SH-SY5Y (cell line): ENCODE data around the gene ABTB2.

Experiments
- GATA2 ChIP-seq: IDR thresholded peaks from 2 replicates; pipeline ENCODE4 v1.6.1; 2011; ENCODE audit warnings: mild to moderate bottlenecking, low read depth, low read length
- GATA3 ChIP-seq: IDR thresholded peaks from 2 replicates; pipeline ENCODE4 v1.6.1; 2011; ENCODE audit warnings: low read depth, mild to moderate bottlenecking, low read length, moderate library complexity

ABTB2 gene

DNA sequence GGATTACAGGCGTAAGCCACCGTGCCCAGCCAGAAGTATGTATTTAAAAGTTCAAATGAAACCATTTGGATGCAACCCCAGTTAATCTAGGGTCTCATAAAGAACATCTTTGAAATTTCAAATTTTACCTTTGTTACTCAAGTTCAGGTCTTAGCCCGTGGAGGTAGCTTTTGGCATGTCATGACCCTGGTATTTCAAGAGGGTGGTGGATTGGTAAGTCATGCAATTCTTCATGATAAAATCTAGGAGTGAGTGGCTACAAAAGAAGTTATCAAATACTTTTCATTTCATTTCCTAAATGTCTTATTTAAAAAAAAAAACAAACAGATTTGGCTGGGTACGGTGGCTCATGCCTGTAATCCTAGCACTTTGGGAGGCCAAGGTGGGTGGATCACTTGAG lies 80.6 kb downstream of the ABTB2 start:
- no peak for TF ChIP-seq GATA2
- TF ChIP-seq GATA3: no peak

DNA sequence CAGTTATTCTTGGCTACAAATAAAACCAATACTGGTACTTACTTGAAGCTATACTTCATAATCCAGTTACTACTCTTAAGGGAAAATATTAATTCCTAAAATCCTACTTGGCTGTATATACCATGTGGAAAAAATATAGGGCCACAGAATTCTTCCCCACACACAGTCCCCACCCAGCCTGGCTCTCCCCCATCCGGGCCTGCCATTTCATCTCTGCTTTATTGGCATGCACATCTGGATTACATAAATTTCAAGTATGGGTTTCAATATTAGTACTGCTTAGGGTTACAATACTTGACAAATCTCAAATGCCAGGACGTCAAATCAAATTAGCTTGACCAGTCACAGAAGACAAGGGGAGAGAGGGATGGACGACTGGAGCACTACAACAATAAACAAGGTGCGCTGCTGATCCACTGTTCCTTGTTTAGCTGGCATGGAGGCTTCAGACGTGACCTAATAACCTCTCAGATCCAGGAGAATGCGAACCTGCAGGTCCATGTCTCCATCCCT lies 81.4 kb downstream of the ABTB2 start:
- TF ChIP-seq GATA3: no peak
- TF ChIP-seq GATA2: no peak

DNA sequence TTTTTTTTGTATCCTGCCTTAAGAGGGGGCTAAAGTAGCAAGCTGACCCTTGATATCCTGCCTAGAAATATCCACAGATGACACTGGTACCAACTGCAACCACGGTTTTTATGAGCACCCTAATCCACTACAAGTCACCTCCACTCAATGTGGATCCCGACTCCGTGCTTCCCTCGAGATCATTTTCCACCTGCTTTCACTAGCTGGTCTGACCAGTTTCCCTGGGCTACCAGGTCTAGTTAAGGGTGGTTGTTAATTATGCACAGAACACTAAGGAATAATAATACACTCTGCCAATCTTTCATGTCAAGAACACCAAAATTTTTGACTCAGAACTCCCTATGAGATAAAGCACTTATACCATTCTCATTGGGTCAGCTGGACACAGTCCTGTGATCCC lies 82.3 kb downstream of the ABTB2 start:
- no peak for TF ChIP-seq GATA3
- TF ChIP-seq GATA2: no peak

DNA sequence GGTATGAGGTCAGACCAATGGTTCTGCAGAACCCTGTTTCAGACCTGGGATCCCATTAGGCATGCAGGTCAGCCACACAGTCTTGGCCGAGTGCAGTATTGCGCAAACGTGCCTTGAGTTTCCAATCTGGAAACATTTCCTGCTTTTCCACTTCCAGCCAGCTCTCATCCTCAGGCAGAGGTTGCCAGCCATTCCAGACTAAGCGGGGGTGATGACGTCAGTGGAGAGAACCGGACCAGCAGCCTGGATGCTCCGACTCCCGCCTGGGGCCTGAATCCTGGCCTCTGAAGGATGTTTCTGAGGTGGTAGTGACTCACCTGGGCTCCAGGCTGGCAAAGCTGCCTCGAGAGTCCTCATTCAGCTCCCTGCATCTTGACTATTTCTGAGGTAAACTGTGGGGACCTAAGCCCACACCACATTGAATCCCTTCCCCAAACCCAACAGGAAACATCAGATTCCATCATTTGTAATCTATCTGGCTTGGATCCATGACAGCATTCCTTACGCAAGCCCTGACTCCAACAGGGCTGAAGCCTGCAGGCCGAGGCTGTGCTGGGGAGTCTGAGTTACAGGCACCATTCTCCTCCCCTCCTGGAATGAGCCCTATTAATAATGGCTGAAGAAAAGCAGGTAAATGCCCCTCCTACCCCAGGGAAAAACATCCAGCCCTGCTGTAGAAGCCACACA lies 83.0 kb downstream of the ABTB2 start:
- TF ChIP-seq GATA2 (no peak), GATA3 (no peak)

DNA sequence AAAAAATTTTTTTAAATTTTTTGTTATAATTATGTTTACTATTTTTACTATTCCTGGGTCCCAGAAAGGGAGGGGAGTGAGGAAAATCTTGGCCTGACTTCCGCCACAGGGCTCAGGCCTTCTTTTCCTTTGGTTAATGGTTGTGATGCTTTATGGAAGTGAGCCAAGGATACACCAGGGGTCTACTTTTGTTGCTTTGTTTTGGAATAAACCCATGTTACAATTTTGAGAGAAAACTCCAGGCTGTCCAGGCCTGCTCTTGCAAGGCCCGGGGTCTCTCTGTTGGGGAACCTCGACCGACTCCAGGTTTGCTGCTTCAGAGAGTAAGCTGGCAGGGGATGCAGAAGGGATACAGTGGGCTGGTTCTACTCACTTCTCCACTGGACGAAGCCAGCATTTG lies 84.7 kb downstream of the ABTB2 start:
- TF ChIP-seq GATA3 (no peak), GATA2 (no peak)

DNA sequence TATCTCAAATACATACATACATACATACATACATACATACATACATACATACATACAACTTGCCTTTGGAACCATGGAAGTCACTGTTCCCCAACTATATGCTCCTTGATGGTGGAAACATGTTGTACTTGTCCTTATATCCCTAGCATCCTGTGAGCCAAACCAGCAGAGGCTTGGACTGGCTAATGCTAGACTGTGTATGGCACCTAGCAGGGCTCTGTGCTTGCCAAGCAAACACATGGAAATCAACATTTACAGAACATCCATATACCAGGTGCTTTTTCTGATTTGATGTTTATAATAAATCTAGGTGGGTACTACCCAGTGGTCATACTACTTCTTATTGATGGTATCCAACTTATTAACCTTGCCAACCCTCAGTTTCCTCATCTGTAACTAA lies 86.1 kb downstream of the ABTB2 start:
- TF ChIP-seq GATA2 (no peak), GATA3 (no peak)

DNA sequence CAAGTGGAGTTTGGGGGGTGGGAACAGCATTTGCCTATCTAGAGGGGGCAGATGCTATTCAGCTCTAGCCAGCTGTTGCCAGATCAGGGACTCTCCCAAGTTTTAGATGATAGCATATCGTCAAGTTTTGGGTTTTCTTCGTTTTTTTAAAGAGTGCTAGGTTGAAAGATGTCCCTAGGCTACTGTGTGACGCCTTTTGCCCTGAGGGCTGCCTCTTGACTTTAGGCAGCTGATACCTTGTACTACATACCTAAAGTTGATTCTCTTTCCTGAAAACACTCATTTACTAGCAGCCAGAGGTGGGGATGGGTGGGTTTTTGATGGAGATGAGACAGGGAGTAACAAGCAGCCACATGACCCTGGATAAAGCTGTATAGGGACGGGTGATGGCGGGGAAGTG lies 87.1 kb downstream of the ABTB2 start:
- TF ChIP-seq GATA2 (no peak), GATA3 (no peak)

DNA sequence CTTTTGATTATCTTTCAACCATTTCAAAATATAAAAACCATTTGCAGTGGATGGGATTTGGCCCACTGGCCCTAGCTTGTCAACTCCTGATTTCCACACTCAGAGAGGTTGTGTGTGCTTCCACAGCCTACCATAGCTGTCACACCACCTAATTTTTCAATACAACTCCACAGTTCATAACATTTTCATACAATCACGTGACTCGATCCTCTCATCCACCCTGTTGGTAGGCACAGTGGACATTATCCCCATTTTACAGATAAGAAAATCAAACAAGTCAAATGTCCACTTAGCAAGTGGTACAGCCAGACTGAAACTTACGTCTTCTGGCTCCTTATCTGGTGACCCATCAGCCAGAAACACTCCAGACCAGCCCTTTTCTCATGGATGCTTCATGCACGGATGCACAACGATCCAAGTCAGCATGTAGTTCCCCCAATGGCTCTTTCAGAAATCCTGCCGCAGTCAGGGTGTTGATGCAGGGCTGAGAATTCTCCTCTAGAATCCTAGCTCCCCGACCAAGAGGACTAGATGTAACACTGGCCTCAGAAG lies 88.0 kb downstream of the ABTB2 start:
- TF ChIP-seq GATA2 (peak; percentile 47), GATA3 (no peak)

DNA sequence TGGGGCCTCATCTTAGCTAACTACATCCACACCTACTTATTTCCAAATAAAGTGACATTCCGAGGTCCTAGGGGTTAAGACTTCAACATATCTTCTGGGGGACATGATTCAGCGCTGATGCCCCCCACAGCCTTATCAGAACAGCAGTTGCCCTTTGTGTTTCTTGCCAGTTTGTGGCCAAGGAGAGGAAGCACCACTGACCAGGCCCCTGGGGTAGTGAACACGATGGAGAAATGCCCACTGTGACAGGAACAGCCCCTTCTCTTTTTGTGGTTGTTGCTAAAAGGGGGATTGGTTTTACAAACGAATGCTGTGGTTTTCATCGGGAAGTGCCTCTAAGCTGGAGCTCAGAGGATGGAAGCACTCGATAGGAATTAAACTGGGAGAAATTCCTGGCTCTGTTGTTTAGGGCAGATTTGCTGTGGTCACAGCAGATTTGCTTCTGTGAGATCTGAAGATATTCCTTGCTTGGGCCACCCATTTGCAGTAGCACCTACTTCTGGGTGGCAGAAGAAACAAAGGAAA lies 88.8 kb downstream of the ABTB2 start:
- no peak for TF ChIP-seq GATA2
- no peak for TF ChIP-seq GATA3

DNA sequence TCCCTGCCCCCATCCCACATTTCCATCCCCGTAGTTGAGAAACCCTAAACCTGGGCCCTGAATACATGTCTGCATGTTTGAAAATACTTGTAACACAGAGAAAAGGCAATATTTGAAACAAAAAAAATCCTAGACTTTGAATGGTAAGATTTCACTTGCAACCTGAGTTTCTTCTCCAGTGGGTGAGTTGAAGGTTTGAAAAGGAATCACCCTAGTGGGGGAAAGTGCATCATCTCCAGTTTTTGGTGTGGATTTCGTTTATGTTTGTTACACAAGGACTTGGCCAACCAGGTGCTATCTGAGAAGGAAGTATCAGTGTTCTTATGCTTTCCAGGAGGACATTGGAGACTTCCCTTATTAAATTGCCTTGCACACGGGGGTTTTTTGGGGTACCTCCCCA lies 90.4 kb downstream of the ABTB2 start:
- TF ChIP-seq GATA3: no peak
- TF ChIP-seq GATA2: no peak

DNA sequence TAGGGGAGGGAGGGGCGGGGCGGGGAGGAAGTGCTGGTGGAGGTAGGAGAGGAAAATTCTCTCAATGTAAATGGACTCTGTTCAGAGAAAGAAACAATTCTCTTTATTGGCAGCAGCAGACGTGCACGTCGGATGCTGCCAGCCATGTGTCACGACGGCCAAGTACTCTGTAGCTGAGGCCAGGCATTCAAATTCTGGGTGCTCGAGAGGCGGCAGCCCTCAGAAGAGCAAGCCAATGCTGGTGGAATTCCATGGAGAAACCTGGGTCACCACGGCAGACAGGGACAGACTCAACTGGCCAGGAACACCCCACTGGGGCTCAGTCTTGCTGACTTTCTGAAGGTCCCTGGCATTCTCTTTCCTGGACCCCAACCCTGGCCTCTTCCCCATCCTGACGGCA lies 90.8 kb downstream of the ABTB2 start:
- no peak for TF ChIP-seq GATA2
- TF ChIP-seq GATA3: no peak

DNA sequence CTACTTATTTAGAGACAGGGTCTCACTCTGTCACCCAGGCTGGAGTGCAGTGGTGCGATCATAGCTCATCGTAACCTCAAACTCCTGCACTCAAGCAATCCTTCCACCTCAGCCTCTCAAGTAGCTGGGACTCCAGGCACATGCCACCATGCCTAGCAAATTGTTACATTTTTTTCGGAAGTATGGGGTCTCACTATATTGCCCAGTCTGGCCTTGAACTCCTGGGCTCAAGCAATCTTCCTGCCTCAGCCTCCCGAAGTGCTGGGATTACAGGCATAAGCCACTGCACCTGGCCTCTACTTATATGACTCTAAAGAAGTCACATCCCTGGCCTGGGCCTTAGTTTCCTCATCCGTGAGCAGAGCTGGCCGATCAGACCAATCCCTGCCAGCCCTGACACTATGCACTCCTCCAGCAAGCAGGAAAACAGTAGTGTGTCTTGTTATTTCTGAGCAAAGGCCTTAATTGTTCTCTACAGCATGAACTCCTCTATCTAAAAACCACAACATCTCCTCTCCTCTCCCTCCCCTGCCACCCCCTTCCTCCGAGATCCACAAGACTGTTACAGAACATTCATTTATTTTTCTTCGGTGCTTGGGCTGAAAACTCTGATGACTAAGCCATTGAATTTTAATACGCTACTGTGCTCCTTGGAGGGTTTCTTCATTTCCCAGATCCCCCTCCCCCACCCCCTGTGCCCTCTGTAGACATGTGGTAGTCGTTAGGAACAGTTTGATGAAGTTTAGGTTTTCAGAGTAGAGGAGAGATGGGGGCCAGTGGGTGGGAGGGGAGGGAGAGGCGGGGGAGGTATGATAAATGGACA lies 91.5 kb downstream of the ABTB2 start:
- TF ChIP-seq GATA3 (no peak), GATA2 (no peak)

DNA sequence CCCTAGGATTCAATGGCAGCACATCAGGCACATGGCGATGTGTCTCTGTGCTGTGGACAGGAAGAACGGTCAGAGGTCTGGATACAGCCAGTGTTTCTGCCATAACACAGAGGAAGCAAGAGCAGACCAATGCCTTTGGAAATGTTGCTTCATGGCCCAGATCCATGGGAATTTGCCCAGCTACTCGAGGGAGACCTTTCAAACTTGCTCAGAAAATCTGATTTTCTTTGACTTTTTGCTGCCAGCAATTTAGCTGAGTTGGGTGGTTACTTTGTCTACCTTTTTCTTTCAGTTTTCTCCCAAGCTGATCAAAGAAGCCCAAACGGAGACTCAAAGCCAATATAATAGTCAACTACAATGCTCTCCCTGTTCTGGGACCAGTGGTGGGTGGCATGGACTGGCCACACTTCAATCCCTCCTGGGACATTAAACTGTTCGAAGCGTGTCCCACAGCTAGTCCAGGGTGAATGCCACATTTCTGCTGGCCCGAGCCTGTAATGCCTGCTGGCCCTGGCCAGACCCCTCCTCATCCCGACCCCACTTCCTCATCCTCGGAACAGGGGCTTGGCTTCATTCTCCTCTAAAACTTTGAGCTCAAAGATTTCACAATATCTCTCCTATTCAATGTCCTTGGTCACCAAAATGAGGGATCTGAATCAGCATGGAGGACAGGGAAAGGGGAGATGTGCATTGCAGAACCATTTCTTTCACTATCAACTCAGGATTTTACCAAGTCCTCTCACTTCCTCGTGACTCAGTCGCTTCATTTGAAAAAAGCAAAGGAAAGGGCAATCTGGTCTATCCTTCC lies 93.3 kb downstream of the ABTB2 start:
- TF ChIP-seq GATA2 (no peak), GATA3 (no peak)
